Kidney (tissue), 14 donors: ENCODE data around the gene TCF25. TPM values are rescaled to one million over a fixed set of nuclear protein-coding genes. Genes with fewer than 3 reads are reported as not detected.

Experiments used
- DNase-seq, 5 donors: peaks; one replicate each; pipeline ENCODE4 v3.0.0-alpha.2; 2013 to 2020
- FAIRE-seq: peaks from 2 replicates; lab custom pipeline; 2012; peaks lifted over from hg19 to GRCh38; lab: Jason Lieb, UNC
- H3K27ac ChIP-seq, 2 donors: one replicate each; pipeline ENCODE4 v1.7.0; 2013; ENCODE audit warnings: low read depth in 2 of 2, low read length in 2 of 2, inconsistent platforms in 1 of 2
- H3K27me3 ChIP-seq: one replicate; pipeline ENCODE4 v1.7.1; 2013; ENCODE audit warnings: low read length, inconsistent platforms; ENCODE audit not compliant: control insufficient read depth, insufficient read depth
- H3K36me3 ChIP-seq, 3 donors: one replicate each; pipeline versions ENCODE4 v1.7.0 to v1.7.1; 2013; ENCODE audit warnings: low read length in 3 of 3, control low read depth in 1 of 3, inconsistent platforms in 1 of 3; ENCODE audit not compliant: insufficient read depth in 3 of 3, control insufficient read depth in 2 of 3
- H3K4me1 ChIP-seq, 3 donors: one replicate each; pipeline versions ENCODE4 v1.7.0 to v1.7.1; 2013; ENCODE audit warnings: low read length in 3 of 3, inconsistent platforms in 1 of 3, low read depth in 1 of 3; ENCODE audit not compliant: control insufficient read depth in 2 of 3, insufficient read depth in 2 of 3
- H3K4me3 ChIP-seq, 3 donors: one replicate each; pipeline versions ENCODE4 v1.7.0 to v1.8.1; 2013; ENCODE audit warnings: low read length in 3 of 3, control low read depth in 1 of 3, inconsistent platforms in 1 of 3
- H3K9ac ChIP-seq, 3 donors: one replicate each; pipeline versions ENCODE4 v1.7.0 to v1.7.1; 2013; ENCODE audit warnings: low read length in 3 of 3, control low read depth in 1 of 3, inconsistent platforms in 1 of 3
- H3K9me3 ChIP-seq, 3 donors: one replicate each; pipeline versions ENCODE4 v1.7.0 to v1.7.1; 2013; ENCODE audit warnings: low read length in 3 of 3, control low read depth in 1 of 3, inconsistent platforms in 1 of 3; ENCODE audit not compliant: control insufficient read depth in 2 of 3, insufficient read depth in 1 of 3
- intact Hi-C: fragments of 100-400 bp; cut with DNase I; formaldehyde crosslinking; loops from one replicate; pipeline ENCODE4 v1.11.1; 2022
- polyA plus RNA-seq: library from polyadenylated mRNA; stranded (reverse); fragments of 350-450 nt; fragmentation: Illumina TruSeq; extraction: RNeasy Lipid Tissue Mini Kit (QIAGEN cat#74804); gene quantifications from one replicate; pipeline ENCODE4 v1.2.3, GENCODE V29; 2014; ENCODE audit warnings: low read depth, low replicate concordance; ENCODE audit not compliant: insufficient read depth
- total RNA-seq: library from RNA; stranded (reverse); fragmentation: NEBNext Ultra II Directional; extraction: Animal tissue kit (Norgen Biotek cat#: 25700); gene quantifications from one replicate; pipeline ENCODE4 v1.2.1, GENCODE V29; 2021
- TF ChIP-seq, protein P1 (sequence below): IDR thresholded peaks from 3 replicates; pipeline ENCODE4 v1.5.1; 2012; ENCODE audit warnings: mild to moderate bottlenecking, moderate library complexity, borderline replicate concordance; ENCODE audit not compliant: insufficient read depth; ENCODE audit errors: extremely low read depth
- donor health status: control.
- donor health status: control.
- donor health status: control.
- donor health status: control.
- donor health status: control.
- donor health status: DM: yes; HTN: yes; CAD: no.
- donor health status: Normal renal cell carcinoma (clear cell type).

The TCF25 gene
- total and polyA plus RNA-seq, 2 donors from 2014 or later = 157 to 209 TPM

DNA sequence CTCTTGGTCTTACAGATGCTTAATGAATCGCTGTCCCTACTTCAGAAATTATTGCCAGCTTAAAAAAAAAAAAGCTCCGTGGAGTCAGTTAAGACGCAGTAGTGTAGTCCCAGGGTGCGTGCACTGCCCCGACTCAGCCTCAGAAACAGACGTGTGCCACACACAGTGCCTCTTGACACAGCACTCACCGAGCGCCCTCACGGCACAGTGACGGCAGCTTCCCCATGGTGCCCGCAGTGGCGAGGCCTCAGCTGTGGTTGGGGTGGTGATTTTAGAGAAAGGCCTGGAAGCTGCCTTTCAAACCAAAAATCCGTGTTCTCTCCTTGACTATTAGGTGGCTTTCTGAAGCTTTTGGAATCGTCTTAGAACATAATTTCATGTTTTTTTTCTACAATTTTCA, 13.9 kb downstream of the TCF25 start:
- H3K9me3 ChIP-seq = no peaks in the 10 kb centered on the region
- no peak overlapping the region for H3K27ac ChIP-seq
- TF ChIP-seq, protein P1, sequence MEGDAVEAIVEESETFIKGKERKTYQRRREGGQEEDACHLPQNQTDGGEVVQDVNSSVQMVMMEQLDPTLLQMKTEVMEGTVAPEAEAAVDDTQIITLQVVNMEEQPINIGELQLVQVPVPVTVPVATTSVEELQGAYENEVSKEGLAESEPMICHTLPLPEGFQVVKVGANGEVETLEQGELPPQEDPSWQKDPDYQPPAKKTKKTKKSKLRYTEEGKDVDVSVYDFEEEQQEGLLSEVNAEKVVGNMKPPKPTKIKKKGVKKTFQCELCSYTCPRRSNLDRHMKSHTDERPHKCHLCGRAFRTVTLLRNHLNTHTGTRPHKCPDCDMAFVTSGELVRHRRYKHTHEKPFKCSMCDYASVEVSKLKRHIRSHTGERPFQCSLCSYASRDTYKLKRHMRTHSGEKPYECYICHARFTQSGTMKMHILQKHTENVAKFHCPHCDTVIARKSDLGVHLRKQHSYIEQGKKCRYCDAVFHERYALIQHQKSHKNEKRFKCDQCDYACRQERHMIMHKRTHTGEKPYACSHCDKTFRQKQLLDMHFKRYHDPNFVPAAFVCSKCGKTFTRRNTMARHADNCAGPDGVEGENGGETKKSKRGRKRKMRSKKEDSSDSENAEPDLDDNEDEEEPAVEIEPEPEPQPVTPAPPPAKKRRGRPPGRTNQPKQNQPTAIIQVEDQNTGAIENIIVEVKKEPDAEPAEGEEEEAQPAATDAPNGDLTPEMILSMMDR = no peak
- intact Hi-C loops = no loop called here
- peaks cover 5 to 55% (median 40%) of the 10 kb centered on the region in 3 donors for H3K36me3 ChIP-seq
- H3K4me1 ChIP-seq = no peaks in the 10 kb centered on the region
- no peak for FAIRE-seq
- no peak overlapping the region for H3K4me3 ChIP-seq
- H3K27me3 ChIP-seq = no peaks in the 10 kb centered on the region
- H3K9ac ChIP-seq = no peak overlapping the region
- no peak for DNase-seq

DNA sequence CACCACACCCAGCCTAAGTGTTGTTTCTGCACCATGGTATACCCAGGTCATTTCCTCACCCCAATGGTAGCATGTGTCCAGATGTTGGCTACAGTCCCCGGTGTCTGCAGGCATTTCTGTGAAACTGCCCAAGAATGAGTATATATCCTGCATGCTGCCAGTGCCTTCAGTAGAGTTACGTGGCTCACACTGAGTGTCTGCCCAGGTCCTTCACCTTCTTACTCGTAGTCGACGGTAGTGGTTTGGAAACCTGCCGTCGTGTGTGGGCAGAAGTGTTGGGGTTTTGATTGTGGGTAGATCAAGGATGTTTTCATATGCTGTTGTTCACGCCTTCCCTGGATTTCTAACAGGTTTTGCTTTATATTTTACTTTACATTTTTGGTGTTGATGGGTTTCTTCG, 16.8 kb downstream of the TCF25 start:
- TF ChIP-seq, protein P1 = no peak
- intact Hi-C loops = no loop called here
- peaks cover 2 to 43% (median 34%) of the 10 kb centered on the region in 3 donors for H3K36me3 ChIP-seq
- FAIRE-seq (no peak), DNase-seq (no peak)
- H3K4me3 ChIP-seq = no peak overlapping the region
- no peak overlapping the region for H3K9ac ChIP-seq
- H3K27ac ChIP-seq = no peak overlapping the region
- no peaks in the 10 kb centered on the region for H3K27me3 ChIP-seq
- H3K4me1 ChIP-seq = no peaks in the 10 kb centered on the region
- no peaks in the 10 kb centered on the region for H3K9me3 ChIP-seq

DNA sequence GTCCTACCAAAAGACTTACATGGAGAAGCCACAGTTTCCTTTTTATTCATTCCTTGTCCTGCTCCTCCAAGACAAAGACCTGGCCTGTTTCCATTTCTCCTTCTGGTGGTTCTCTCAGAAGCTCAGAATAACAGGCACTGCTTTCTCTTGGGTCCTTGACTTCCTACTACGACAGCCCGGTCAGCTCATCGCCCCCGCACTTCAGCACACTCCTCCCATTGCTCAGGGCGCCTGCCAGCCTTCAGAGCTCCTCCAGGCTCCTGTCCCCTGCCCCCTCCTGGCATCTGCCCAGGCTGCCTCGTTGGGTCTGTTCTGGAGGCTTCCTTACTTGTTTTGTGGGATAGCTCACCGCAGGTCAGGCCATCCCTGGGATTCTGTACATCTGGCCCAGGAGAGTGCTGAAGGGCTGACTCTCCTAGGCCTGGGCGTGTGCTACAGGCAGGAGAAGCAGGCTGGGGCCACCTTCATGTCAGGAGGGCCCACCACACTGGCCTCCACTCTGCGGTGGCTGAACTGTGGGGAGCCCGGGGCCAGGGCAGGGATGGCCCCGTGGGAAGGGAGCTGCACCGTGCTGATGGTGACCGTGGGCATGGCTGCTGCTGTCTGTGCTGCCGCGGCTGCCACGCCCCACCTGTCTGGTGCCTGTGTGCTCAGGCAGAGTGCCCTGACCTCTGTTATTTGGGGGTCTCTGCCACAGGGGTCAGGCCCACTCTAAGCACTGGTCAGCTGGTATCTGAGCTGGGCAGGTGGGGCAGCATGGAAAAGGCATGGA, 17.7 kb downstream of the TCF25 start:
- no peaks in the 10 kb centered on the region for H3K9me3 ChIP-seq
- H3K4me1 ChIP-seq = no peaks in the 10 kb centered on the region
- FAIRE-seq = no peak
- intact Hi-C loops = no loop called here
- TF ChIP-seq, protein P1 = no peak
- H3K9ac ChIP-seq = no peak overlapping the region
- no peak overlapping the region for H3K27ac ChIP-seq
- no peaks in the 10 kb centered on the region for H3K27me3 ChIP-seq
- peaks cover 4 to 43% (median 38%) of the 10 kb centered on the region in 3 donors for H3K36me3 ChIP-seq
- no peak for DNase-seq
- no peak overlapping the region for H3K4me3 ChIP-seq
